NCI-H1436 (cell line): ENCODE measurements around the gene SP6.

Experiments
- DNase-seq: peaks from one replicate; lab custom pipeline; 2025; lab: John Stamatoyannopoulos, UW

SP6 gene

DNA sequence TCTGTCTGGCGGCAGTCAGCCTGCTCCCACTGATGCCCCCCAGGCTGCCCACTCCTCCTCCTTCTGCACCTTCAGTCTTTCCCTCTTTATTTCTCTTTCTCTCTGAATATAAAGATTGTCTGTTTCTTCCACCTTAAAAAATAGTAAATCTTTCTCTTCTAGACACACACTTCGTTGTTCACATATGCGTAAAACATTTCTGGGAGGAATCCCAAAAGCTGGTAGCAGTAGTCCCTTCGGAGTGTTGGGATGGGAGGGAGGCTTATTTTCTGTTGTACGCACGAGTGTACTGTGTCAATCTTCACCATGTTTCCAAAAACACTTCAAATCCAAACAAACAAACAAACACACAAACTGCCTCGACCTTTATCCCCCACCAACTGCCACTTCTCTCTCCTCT, 39.3 kb downstream of the SP6 start:
- DNase-seq: no peak

- no peak for DNase-seq
Measured at GRCh38 chr17:47810901-47811635, 39.9 kb downstream of the SP6 start.

- no peak for DNase-seq
Measured at GRCh38 chr17:47810200-47810821, 40.7 kb downstream of the SP6 start.

- DNase-seq: no peak
Measured at GRCh38 chr17:47808830-47809480, 42.0 kb downstream of the SP6 start.

GRCh38 chr17:47808036-47808829, 42.7 kb downstream of the SP6 start:
- no peak for DNase-seq

DNA sequence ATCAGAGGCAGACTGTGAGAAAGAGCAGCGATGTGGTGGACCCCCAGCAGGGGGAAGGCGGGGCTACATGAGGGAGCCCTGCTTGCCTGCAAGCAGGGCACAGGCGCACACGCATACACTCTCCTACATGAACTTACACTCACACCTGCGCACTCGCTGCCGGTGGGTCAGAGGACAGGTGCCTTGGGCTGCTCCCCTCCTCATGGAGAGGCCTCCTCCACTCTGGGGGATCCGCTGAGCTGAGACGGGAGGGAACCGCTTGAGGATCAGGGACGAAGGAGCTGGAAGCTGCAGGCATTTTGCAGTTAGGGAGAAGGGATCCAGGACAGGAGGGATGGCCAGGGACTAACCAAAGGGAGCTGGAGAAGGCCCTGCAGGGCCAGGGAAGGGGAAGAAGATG, 43.5 kb downstream of the SP6 start:
- no peak for DNase-seq

DNA sequence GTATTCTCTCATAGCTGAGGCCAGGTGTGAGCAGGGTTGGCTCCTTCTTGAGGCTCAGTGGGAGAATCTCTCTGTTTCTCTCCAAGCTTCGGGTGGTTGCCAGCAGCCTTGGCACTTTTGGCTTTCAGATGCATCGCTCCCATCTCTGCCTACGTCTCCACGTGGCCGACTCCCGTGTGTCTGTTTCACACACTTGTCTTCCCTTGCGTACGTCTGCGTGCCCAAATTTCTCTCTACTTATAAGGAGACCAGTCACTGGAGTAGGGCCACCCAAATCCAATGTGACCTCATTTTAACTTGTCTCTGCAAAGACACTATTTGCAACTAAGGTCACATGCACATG, 44.1 kb downstream of the SP6 start:
- no peak for DNase-seq

DNA sequence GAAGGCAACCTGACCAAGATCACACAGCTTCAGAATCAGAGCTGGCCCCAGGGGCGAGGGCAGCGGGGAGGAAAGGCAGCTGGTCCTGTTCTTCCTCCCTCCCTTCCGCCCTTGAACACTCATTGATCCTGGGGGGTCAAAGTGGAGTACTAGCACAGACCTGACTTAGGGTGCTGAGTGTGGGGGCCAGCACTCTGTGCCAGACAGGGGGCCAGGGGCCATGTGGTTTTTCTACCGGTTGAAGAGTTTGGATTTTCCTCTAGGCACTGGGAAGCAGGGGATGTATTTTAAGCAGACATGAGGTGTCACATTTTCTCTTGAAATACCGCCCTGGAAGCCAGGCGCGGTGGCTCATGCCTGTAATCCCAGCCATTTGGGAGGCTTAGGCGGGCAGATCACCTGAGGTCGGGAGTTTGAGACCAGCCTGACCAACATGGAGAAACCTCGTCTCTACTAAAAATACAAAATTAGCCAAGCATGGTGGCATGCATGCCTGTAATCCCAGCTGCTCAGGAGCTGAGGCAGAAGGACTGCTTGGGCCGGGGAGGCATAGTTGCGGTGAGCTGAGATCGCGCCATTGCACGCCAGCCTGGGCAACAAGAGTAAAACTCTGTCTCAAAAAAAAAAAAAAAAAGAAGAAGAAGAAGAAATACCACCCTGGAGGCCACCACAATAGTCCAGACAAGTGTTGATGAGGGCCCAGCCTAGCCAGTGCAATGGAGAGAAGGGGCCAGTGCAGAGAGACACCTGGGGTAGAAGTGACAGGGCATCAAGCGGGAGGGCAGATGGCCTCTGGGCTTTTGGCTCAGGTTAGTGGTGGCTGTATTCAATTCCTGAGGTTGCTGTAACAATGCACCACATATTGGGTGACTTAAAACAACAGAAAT, 44.7 kb downstream of the SP6 start:
- no peak for DNase-seq

DNA sequence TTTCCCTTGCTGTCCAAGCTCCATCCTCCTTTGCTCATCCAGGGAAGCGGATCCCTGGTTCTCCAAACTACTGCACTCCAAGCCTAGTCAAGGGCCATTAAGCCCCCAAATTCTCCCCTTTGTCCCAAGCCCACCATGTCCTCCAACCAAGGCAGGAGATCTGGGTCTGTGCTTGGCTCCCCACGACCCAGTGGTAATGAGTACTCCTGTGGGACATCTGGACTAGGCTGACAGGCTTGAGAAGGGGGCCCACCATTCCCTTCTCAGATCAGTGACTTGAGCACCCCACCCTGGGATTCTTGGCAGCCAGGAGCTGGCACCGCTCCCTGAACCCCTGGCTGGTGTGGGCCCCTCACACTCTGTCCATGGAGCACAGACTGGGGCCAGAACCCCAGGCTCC, 46.5 kb downstream of the SP6 start:
- no peak for DNase-seq

DNA sequence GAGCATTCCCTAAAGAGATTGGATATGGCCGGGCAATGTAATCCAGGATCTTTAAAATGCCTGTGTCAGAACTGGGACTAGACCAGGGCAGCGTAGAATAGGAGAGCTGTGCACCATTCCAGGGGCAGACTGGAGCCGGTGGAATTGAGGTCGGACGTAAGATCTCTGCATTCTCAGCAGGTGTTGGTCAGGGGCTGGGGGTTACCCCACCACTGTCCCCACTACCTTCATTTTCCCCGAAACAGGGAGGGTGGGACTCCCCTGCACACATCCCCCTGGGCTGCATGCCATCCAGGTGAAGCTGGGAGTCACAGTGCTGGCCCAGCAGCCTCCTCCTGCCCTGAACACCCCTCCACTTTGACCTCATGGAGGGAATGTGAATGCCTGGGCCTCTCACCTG, 47.2 kb downstream of the SP6 start:
- no peak for DNase-seq

- no peak for DNase-seq
Measured at GRCh38 chr17:47803201-47803600, 47.8 kb downstream of the SP6 start.

DNA sequence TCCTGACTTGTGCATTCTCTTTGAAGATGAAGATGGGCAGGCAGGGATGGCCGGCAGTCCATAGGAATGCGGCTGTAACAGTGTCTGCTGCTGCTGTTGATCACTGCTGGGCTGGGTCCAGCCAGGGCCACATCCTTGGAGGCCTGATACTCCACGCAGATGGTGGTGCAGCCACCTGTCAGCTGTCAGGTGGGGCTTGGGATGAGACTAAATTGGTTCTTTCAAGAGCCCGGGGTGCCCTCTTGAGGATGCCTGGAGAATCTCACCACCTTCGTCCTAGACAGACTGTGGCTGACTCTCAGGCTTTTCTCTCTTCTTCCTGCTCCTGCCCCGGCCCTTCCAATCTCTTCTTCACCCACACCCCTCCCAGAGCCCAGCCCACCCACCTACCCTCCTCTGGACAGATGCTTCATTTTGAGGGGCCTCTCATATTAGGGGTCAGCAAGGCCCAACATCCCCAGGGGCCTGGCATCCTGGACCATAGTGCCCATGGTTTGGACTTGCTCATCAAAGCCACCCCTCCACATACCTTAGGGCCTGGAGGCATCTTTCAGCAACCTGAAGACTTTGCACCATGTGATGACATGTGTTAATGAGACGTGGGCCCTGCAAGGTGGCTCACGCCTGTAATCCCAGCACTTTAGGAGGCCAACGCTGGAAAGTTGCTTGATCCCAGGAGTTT, 48.5 kb downstream of the SP6 start:
- DNase-seq: peak; percentile 77

DNA sequence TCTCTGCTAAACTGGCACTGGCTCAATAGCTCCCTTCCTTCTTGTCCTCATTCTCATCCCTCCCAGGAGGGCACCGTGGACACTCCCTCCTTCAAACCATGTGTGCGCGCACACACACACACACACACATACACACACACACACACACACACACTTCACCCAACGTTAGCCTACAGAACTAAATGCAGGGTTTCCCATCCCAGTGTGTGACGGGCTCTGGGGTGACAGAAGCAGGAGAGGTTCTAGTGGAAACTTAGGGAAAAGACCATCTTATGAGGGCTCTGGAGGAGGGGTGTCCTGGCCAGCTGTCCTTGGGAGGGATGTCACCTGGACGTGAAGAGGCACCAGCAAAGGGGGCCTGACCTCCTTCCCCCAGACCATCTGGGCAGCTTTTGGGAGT, 49.1 kb downstream of the SP6 start:
- no peak for DNase-seq

DNA sequence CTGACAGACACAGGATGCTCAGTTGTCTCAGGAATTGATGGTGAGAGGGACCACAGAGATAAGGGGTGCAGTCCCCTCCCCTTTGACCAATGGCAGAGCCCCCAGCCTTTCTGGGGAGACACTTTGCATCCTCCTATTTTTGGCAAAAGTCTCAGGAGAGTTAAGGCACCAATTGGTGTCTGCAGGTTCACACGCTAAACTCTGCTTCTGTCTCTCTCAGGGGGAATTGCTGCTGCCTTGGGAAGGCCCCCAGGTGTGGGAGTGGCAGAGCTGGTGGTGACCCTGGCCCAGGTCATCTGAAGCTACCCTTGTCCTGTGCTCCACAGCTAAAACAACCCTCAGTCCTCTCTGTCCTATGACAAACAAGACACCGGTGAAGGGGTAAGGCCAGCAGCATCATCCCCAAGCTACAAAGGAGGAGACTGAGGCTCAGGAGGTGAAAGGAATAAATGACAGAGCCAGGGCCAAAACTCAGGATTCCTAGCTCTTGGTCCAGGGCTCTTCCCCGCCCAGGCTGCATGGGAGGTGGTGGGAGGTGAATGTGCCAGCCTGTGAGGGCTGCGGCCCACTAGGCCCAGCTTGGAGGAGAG, 49.7 kb downstream of the SP6 start:
- no peak for DNase-seq

DNA sequence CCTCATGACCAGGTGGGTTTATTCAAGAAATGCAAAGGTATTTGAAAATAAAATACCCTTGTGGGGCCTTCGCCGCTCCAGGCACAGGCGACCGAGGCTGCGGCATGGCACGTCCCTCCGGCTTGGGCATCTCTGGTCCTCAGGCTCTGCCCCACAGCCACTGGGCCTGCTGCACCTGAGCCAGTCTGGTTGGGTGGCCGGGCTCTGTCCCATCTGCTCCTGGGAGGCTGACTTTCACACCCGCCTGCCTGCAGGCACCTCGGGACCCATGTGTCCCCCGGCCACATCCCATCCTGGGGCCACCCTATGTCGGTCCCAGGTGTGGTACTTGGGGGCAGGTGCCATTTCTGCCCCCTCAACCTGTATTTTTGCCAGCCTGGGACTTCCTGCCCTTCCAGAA, 50.3 kb downstream of the SP6 start:
- no peak for DNase-seq

DNA sequence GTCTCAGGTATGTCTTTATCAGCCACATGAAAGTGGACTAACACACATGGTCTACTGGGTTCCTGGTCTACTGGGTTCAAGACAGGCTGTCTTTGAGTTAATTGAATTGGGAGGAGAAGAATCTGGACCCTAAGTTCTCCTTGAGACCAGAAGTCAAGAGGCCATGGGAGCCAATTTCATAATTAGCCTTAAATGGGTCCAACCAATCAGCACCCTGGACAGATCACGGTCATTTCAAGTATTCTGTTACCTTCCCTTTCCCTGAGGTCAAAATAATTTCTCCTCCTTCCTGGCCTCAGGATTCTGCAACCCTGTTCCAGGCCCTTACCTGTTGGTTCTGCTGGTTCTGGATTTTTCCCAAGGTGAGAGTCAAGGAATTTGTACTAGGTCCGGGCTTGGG, 53.2 kb downstream of the SP6 start:
- no peak for DNase-seq
